GM21786 (cell line): ENCODE measurements around the gene NAP1L1.

Experiments
- ATAC-seq: cut with Tn5 transposase; IDR thresholded peaks from one replicate; pipeline ENCODE4 v1.9.1; 2021; ENCODE audit not compliant: unreplicated experiment

Gene NAP1L1

DNA sequence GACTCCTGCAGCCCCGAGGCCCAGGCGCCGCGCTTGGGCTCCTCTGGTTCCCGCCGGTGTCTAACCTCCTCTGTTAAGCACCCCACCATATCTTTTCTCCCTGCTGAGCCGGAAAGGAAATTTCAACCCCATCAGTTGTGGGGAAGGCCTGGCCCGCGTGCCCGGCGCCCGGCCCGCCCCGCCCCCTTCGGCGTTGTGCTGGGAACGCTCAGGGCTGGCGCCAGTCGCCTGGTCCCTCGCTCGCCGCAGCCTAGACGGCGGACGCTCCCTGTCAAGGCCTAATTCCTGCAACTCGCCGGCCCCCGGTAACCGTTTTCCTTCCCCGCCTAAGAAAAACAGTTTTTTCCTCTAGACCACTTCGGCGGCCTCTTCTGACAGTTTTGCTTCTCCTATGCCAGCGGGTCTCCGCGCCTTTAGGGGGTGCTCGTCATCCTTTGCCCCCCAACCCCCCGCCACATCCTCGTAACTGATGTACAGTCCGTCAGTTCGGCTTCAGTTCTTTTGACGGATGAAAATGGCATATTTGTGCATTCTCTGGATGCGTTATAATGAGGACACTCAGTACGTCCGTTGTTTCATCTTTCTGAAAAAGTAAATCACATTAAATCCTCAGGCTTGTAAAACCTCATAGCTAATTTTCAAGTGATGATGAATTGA lies 506 bp upstream of the NAP1L1 start:
- peak; percentile 51 for ATAC-seq

DNA sequence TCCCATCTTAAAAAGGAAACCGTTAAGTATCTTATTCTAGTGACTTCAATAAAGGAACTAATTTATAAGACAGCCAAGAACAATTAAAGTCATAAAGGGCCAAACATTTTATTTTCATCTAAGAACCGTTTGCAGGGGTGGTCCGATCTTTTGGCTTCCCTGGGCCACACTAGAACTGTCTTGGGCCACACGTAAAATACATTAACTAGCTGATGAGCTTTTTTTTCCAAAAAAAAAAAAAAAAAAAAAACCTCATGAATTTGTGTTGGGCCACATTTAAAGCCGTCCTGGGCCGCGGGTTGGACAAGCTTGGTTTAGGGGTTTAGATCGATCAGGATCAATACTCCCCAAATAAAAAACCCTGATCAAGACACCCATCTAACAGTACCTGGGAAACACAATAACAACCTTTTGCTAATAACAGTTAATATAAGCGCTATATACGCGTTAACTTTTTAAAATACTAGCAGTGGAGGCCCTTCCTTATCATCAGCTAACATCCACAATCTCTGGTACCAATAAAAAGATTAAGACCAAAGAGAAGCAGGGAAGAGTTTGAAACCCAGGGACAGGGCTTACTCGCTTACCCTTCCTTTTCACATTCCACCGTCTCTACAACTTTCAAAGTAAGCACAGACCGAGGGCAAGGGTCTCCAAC lies 1.1 kb downstream of the NAP1L1 start:
- ATAC-seq: no peak

DNA sequence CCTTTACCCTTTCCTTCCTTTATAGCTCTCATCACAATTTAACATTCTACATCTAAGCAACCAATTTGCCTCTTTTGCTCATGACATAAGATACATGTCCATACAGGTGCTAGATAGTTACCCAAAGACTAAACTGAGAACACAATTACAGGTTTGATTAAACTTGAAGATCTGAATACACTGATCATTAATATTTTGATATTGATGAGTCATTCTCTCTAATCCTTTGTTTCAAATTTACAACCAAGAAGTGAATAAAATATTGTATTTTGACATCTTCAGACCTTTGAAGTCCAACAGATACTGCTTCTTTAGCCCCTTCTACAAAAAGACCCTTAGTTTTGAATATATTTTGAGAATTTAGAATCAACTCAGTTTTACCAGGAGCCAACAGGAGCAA lies 2.6 kb downstream of the NAP1L1 start:
- no peak for ATAC-seq

DNA sequence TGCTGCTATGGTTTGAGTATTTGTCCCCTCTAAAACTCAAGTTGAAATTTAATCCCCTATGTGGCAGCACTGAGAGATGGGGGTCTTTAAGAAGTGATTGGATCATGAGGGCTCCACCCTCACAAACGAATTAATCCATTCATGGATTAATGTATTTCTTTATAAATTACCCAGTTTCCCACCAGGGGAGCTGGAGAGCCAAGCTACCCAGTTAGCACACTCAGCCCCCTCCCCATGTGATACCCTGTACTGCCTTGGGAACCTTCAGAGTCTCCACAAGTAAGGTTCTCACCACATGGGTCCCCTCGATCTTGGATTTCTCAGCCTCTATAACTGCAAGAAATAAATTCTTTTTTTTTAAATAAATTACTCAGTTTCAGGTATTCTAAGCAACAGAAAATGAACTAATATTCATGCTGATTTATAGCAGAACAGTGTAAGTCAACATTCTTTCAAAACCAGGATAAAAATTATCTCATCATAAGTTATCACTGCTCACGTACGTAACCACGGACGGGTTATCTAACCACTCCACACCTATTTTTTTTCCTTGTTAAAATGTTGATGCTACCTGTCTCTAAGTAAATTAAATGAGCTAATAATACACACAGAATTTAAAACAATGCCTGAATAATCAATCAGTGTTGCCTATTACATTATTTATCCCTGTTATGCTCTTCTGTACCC lies 3.6 kb downstream of the NAP1L1 start:
- ATAC-seq: no peak

DNA sequence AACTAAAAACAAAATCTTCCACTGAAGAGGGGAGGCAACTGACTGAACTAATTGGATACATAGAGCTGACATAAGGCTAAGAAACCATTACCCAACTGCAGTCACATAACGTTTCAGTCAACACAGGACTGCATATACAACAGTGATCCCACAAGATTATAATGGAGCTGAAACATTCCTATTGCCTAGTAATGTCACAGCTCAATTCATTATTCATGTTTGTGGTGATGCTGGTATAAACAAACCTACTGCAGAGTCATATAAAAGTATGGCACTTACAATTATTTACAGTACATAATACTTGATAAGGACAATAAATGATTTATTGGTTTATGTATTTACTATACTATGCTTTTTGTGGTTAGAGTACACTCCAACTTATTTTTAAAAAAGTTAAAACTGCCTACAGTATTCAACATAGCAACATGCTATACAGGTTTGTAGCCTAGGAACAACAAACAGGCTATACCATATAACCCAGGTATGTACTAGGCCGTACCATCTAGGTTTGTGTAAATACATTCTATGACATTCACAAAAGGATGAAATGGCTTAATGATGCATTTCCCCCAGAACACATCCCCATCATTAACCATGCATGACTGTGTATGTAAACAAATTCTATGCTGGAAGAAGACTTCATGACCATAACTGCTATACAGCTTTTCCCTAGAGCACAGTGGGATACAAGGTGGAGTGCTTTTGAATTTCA lies 4.3 kb downstream of the NAP1L1 start:
- no peak for ATAC-seq

DNA sequence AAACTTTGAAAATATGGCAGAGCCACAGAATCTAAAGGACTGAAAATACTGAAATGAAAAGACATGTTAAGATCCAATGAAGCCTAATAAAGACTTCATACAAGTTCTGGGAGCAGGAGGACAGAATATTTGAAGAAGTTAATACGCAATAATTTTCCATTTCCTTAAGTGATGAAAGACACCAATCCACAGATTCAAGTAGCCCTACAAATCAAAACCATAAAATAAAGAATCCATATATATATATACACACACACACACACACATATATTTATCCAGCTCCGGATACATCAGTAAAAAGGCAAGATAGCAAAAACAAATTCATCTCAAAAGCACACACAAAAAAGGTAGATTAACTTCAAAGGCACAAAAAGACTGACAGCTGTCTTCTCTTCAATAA lies 5.7 kb downstream of the NAP1L1 start:
- ATAC-seq: no peak

DNA sequence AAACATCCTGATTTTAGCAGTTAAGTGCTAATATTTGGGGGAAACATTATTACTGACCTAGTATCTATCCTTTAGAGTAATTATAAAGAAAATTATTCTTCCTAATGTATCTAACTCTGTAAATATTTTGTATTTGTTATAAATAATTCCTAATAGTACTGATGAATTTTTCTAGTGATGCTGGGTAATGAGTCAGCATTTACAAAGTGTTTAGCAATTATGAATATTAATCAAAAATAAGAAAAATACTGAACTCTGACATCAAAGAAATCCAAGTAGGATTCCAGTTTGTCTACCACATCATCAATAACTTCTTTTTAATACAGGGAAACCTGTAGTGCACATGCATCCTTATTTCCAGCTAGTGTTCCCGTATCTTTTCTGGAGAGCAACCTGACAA lies 9.0 kb downstream of the NAP1L1 start:
- no peak for ATAC-seq

DNA sequence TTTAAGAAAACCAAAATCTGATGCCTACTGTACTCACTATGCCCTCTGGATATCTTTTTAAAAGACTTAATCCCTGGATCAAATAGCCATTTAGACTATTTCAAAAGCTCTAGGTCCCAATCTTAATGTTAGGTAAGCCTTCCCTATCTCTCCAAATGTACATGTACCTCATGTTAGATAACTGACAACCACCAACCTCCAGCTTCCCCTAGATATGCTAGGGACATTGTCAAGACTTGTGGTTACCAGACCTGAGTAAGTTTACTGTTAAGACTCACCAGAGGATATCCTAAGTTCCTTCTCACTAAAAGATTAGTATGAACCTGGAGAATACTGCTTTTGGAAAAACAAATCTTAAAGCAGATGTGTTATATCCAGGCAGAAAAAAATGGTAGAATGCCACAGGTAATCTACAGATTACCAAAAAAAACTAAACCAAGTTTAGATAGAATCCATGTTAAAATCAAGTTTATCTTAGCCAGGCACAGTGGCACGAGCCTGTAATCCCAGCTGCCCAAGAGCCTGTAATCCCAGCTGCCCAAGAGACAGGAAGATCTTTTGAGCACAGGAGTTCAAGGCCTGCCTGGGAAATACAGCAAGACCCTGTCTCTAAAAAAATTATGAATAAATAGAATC lies 9.7 kb downstream of the NAP1L1 start:
- ATAC-seq: no peak

DNA sequence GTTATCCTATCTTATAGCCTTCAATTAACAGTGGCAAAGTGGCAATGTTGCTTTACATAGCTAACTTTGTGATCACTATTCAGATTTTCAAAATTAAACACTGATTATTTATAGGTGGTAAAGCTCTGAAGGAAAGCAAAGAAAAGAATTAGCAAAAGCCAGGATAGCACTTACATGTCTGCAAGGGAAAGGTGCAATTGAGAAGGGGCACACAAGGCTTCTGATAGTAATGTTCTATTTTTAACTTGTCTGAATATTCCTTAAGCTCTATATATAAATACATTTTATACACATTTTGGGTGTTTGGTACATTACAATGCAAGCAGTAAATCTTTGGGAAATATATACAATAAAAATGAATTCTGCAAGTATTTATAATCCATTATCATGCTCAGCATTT lies 10.9 kb downstream of the NAP1L1 start:
- no peak for ATAC-seq

DNA sequence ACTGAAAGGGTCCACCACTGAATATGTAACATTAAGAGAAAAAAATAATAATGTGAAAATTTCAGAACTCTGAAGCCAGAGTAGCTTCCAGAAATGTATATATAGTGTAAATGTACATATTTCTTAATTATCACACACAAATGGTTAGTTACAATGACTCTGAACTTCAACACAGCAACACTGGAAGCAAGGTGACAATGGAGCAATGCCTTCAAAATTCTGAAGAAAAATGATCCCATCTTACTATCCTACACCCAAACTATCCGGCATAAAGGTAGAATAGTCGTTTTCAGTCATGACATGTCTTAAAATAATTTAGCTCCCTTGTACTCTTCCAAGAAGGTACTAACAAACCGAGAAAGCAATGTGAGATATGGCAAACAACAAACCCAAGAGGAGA lies 11.9 kb downstream of the NAP1L1 start:
- ATAC-seq: no peak

DNA sequence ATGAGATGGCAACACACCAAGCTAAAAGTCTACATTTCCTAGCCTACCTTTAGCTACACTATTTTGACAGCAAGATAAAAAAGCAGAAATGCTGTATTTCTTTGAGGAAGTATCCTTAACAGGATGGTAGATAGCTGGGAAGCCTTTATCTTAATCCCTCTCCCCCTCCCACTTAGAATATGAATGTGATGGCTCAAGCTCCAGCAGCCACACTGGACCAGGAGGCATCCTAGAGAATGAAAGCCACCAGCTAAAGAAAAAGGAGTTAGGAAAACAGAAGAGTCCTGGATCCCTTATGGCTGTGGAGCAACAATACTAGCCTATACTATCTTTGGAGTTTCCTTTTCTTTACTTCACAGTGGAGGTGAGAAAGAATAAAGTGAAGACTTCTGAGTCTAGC lies 15.1 kb downstream of the NAP1L1 start:
- ATAC-seq: no peak

DNA sequence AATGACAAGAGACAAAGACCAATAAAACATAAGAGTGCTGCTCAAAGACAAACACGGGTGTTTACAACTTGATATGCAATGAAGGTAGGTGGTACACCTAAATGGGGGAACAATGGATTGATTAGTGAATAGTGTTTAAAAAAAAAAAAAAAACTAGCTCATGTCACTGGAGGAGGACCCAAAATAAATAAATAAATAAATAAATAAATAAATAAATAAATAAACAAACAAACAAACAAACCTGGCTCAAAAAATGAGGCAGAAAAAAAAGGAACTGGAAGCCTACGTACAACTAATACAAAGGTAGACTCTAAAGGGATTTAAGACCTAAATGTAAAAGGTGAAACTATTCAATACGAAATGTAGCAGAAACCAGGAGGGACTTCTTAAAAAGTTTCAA lies 18.6 kb downstream of the NAP1L1 start:
- ATAC-seq: no peak

DNA sequence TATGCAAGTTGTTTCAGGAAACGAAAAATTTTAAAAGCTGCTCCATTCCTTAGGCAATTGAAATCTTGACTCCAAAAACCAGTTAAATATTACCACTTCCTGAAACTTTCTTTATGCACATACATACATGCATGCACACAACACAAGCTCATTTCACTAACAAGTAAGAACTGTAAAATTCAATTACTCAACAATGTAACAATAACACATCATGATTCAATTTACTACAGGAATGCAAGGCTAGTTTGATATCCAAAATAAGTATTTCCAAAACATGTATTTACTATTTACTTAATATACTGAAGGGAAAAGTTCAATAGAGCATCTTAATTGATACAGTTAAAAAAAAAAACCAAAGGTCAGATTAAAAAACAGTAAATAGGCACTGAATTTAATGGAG lies 19.6 kb downstream of the NAP1L1 start:
- no peak for ATAC-seq

DNA sequence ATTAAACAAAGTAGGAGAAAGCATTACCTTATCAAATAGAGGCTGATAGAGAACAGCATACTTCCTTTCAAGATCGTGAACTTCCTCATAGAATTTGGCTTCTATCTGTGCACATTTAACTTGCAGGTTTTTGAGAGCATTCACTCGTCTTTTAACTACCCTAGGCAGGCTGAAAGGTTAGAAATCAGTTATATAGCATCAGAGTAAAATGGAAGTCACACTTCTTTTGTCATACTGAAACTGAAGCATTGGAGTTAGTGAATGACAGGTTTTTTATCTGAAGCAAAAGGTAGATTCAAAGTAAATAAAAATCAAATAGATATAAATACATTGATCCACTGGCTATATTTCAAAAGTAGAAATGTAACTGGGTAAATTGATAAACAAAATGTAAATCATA lies 24.4 kb downstream of the NAP1L1 start:
- no peak for ATAC-seq

DNA sequence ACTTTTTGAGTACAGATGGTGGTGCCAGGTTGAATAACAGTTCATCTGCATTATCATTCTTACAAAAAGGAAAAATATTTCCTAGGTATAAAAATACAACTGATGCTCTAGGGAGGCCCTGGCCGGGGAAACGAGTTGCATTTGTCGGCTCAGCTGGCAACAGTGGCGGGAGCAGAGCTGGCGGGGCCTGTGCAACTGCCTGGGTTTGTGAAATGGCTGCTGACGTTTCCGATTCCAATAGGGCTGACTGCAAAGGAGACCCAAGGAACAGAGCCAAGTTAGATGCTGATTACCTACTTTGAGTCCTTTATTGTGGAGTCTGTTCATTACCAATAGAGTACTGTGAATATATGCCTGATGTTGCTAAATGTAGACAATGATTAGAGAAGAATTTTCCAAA lies 27.2 kb downstream of the NAP1L1 start:
- no peak for ATAC-seq

DNA sequence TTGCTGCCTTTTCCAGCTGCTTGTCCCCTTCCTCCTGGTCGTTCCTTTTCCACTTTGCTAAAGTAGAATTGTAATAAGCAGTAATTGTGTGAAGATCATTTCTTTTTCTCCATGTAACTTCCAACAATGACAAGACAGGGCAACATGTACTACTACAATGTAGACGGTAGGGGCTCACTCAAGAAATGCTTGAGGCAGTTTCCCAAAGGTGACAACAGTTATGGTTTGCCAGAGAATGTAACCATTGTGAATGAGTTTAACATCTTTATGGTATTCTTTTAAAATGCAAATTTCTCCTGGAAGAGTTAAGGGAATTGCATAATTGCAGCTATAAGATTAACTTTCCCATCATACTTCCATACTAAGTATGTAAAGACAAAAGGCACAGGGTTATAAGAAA lies 29.1 kb downstream of the NAP1L1 start:
- no peak for ATAC-seq

DNA sequence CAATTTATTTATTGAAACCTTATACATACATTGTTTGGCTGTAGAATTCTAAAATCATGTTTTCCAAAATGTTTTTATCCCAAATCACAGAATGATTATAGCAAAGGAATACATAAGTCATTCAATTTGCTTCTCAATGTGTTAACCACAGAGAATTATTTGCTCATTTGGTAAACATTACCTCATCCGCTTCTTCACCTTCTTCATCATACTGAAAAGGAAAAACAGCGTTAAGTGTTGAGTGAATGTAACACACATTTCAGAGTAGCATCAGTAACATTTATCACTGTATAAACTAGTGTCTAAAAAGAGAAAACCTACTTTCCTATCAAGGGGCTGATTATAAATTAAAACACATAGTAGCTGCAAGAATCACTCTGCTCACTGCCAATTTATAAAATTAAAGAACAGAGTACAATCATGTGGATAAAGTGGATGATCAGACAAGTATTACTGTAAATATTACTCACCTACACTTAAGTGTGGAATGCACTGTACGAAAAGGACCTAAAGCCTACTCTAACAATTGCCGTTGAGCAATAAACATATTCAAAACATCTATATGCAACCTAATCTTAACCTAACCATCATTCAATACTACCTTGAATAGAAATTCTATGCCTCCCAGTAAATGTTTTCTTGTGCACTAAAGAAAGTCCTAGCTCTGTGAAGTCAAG lies 34.8 kb downstream of the NAP1L1 start:
- ATAC-seq: no peak

DNA sequence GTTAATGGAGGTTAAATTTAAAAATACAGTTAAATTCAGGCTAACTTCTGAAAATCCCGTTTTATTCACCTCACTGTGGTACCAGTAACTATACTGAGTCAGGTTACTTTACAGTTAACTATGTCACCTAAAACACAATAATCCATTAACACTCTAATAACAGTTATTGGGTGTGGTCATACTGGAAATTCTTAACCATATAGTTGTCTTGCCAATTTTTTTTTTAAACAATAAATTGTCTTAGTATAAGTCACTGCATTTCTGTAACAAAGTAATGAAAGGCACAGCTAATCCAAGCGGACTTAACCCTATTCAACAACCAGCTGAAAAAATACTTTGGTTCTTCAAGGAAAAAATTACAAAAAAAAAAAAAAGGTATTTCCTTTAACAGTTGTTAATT lies 36.7 kb downstream of the NAP1L1 start:
- no peak for ATAC-seq

DNA sequence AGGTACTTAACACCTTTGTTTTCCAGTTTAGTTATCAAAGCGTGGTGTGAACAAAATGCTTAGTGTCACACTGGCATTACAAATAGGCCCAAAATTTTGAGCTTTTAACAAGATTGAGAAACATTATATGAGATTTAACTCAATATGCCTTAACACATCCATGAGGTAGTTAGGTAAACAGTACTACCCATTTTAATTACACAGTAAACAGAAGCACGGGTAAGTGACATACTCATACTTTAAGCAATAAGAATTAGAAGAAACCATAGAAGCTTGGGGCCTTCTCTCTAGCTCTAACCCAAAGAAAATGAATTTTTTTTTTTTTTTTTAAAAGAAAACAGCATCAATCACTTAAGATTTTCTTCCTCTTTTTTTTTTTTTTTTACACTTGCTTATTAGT lies 37.4 kb downstream of the NAP1L1 start:
- ATAC-seq: no peak

DNA sequence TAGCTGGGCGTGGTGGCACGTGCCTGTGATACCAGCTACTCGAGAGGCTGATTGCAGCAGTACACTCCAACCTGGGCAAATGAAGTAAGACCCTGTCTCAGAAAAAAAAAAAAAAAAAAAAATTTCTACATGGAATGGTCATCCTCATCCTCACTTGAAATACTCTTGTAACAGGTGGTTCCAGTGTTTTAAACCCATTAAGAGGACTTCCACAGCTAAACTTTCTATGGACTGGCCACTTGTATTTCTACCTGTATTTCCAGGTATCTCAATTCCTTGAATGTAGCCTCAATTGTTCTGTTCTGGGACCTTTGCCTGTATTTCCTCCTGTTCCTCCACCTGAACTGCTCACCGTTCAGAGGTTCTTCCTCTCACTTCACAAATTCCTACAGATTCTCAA lies 41.1 kb downstream of the NAP1L1 start:
- no peak for ATAC-seq

DNA sequence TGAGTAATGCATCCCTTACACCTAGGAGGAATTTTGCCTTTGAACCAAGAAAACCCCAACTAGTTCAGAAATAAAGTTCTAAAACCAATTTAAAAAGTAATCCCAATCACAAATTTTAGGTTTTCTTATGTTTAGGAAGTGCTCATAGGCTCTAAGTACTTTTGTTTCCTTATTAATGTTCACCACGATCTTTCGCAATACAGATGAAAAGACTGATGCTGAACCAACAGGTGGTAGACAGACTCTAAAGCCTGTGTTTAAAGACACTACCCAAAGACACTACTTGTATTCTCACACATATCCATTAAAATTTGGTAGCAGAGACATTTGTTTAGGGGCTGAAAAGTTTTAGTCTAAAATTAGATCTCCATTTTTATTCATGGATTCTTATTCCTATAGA lies 42.3 kb downstream of the NAP1L1 start:
- no peak for ATAC-seq
